ENCODE measurements around the gene KLHDC3. TPM values are rescaled to one million over a fixed set of nuclear protein-coding genes. Genes with fewer than 3 reads are reported as not detected.

The KLHDC3 gene
- polyA plus RNA-seq, 1 experiment, result 41.3 TPM

DNA sequence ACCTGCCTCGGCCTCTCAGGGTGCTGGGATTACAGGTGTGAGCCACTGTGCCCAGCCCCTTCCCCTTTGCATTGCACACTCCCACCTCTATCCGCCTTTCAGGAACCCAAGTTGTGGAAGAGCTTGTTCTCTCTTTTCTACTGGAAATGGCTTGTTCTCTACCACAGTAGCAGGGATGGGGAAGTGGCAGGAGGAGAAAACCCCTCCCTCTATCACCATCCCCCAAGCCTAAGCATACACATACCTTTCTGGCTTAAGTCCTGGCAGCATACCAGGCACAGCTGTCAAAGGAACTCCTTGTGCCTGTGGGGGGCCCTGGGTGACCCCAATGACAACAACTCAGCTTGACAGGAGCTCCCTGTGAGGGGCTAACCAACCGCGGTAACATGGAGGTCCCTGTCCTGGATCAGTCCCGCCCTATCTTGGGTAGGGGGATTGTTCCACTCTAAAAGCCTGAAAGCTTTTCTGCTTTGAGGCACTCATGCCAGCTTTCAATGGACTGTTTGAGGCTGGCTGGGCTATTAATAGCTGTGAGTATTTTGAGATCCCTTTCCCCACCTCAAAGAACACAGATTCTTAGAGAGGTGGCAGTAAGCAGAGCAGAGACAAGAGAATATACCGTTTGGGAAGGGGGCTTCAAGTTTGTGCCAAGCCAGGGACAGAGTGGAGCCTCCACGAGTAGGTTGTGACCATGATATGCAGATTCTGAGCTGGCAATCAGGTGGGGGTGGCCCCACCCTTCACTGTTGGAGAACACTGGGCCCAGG lies 2.3 kb downstream of the KLHDC3 start:
- H3K27ac ChIP-seq (ENCODE audit: low read depth, low read length), result no peak overlapping the region
- no peak for DNase-seq (ENCODE audit: low read depth, low spot score)
- no peaks in the 10 kb centered on the region for H3K27me3 ChIP-seq (ENCODE audit: control insufficient read depth, insufficient read depth, low read length)
- TF ChIP-seq, protein P1, sequence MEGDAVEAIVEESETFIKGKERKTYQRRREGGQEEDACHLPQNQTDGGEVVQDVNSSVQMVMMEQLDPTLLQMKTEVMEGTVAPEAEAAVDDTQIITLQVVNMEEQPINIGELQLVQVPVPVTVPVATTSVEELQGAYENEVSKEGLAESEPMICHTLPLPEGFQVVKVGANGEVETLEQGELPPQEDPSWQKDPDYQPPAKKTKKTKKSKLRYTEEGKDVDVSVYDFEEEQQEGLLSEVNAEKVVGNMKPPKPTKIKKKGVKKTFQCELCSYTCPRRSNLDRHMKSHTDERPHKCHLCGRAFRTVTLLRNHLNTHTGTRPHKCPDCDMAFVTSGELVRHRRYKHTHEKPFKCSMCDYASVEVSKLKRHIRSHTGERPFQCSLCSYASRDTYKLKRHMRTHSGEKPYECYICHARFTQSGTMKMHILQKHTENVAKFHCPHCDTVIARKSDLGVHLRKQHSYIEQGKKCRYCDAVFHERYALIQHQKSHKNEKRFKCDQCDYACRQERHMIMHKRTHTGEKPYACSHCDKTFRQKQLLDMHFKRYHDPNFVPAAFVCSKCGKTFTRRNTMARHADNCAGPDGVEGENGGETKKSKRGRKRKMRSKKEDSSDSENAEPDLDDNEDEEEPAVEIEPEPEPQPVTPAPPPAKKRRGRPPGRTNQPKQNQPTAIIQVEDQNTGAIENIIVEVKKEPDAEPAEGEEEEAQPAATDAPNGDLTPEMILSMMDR (IDR thresholded peaks at IDR 0.05; ENCODE audit: low read depth, low read length), result no peak
- no peak overlapping the region for H3K4me3 ChIP-seq (ENCODE audit: low read depth, low read length)
- POLR2A ChIA-PET, result no interaction called here
- no peaks in the 10 kb centered on the region; the same call in 1 of the 2 replicates for H3K9me3 ChIP-seq (ENCODE audit: control insufficient read depth, insufficient read depth, low read length)
- CTCF ChIA-PET, result interaction anchor here (1.0 kb wide), 1 partner anchor 14 kb away, joined by 3 read pairs; no protein-coding TSS in a partner anchor

DNA sequence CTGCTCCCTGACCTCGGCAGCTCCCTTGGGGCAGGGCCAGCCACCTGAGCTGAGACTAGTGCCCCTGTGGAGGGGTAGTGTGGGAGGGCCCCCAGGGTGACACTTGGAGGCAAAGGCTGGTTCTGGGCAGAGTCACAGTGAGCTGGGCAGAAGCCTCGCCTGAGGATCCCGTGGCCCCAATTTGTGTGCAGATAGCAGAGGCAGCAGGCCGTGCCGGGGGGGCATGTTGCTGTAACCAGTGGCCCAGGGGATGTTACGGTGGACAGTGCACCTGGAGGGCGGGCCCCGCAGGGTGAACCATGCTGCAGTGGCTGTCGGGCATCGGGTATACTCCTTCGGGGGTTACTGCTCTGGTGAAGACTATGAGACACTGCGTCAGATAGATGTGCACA lies 2.9 kb downstream of the KLHDC3 start:
- POLR2A ChIA-PET, result no interaction called here
- CTCF ChIA-PET, result interaction anchor here (1.0 kb wide), 1 partner anchor 13 kb away, joined by 3 read pairs; no protein-coding TSS in a partner anchor

DNA sequence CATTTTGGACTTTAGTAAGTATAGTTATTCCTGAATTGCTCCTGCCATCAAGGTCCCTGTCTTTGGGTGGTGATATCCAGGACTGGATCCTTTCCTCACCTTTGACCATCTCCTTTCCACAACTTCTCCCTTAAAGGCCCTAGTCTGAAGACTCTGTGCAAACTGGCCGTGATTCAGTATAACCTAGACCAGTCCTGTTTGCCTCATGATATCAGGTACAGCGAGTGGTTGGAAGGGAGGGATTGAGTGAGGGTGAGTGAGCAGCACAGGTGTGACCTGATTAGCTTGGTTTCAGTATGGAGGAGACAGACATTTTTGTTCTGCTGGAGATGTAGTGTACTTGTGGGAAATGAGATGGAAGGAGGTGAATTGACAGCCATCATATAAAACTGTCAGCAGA lies 5.1 kb downstream of the KLHDC3 start:
- no peak for DNase-seq (ENCODE audit: low read depth, low spot score)
- ChIA-PET POLR2A (no interaction called here), CTCF (no interaction called here)
- Histone ChIP-seq H3K9me3 (ENCODE audit: control insufficient read depth, insufficient read depth, low read length) (no peaks in the 10 kb centered on the region; the same call in 1 of the 2 replicates), H3K27me3 (ENCODE audit: control insufficient read depth, insufficient read depth, low read length) (no peaks in the 10 kb centered on the region), H3K4me3 (ENCODE audit: low read depth, low read length) (no peak overlapping the region), H3K27ac (ENCODE audit: low read depth, low read length) (no peak overlapping the region)
- TF ChIP-seq, protein P1 (IDR thresholded peaks at IDR 0.05; ENCODE audit: low read depth, low read length), result no peak

More for the DNA sequence above, 2.9 kb downstream of the KLHDC3 start:
- Histone ChIP-seq H3K27ac (ENCODE audit: low read depth, low read length) (no peak overlapping the region), H3K27me3 (ENCODE audit: control insufficient read depth, insufficient read depth, low read length) (no peaks in the 10 kb centered on the region), H3K4me3 (ENCODE audit: low read depth, low read length) (no peak overlapping the region), H3K9me3 (ENCODE audit: control insufficient read depth, insufficient read depth, low read length) (no peaks in the 10 kb centered on the region; the same call in 1 of the 2 replicates)
- no peak for DNase-seq (ENCODE audit: low read depth, low spot score)
- TF ChIP-seq, protein P1 (IDR thresholded peaks at IDR 0.05; ENCODE audit: low read depth, low read length), result no peak

DNA sequence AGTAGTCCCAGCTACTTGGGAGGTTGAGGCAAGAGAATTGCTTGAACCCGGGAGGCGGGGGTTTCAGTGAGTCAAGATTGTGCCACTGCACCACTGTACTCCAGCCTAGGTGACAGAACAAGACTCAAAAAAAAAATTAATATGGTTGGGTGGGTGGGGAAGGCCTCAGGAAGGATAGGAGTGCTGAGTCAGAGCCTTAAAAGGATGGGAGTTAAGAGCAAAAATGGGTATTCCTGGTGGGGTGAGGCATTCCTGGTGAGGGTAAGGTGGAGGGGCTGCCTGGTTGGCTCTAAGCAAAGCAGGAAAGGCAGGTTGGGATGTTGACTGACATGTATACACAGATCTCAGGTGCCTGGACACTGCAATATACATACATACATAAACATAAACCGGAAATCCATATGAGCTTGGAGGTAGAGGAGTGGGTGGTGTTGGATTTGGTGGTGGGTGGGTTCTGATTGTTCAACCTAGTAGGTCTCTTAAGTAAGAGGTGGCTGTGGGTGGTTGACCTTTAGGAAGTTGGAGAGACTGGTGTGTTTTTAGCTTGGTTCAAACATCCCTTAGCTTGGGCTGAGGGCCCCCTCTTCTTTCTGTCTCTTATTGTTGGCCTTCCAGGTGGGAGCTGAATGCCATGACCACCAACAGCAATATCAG lies 6.1 kb downstream of the KLHDC3 start:
- TF ChIP-seq, protein P1 (IDR thresholded peaks at IDR 0.05; ENCODE audit: low read depth, low read length), result no peak
- CTCF ChIA-PET, result interaction anchor here (1.1 kb wide), 2 partner anchors 119 to 124 kb away, joined by 6 to 8 read pairs; no protein-coding TSS in a partner anchor
- Histone ChIP-seq H3K4me3 (ENCODE audit: low read depth, low read length) (no peak overlapping the region), H3K27me3 (ENCODE audit: control insufficient read depth, insufficient read depth, low read length) (no peaks in the 10 kb centered on the region), H3K27ac (ENCODE audit: low read depth, low read length) (peak overlapping the region; percentile 52), H3K9me3 (ENCODE audit: control insufficient read depth, insufficient read depth, low read length) (no peaks in the 10 kb centered on the region; the same call in 1 of the 2 replicates)
- POLR2A ChIA-PET, result interaction anchor here (0.6 to 2.9 kb wide), 5 partner anchors 13 to 75 kb away, joined by 3 to 12 read pairs (median 4); partner anchors contain the start of genes CUL7, PEX6 and PPP2R5D
- DNase-seq (ENCODE audit: low read depth, low spot score), result no peak

Measured in AG04450 (cell line).